Measurements from ENCODE around the gene SMOC2. TPM values are rescaled to one million over a fixed set of nuclear protein-coding genes. Genes with fewer than 3 reads are reported as not detected.

The SMOC2 gene
- polyA plus RNA-seq, 1 donor (not counting 4 experiments of a cell fraction or from before 2014, with no cell fraction given), result 1.1 TPM

GRCh38 chr6:168394606-168395005, 46.4 kb upstream of the SMOC2 start:
- H3K9me1 ChIP-seq (ENCODE audit: control insufficient read depth, extremely low read depth, insufficient read depth, low read length), result no peaks in the 10 kb centered on the region
- no peaks in the 10 kb centered on the region for H3K4me1 ChIP-seq (ENCODE audit: control insufficient read depth, extremely low read depth, insufficient read depth, low read length)
- no peaks in the 10 kb centered on the region for H3K9me3 ChIP-seq (ENCODE audit: control insufficient read depth, low read depth, low read length)
- H3K4me3 ChIP-seq (ENCODE audit: control insufficient read depth in 2 of 3, extremely low read depth in 1 of 3, insufficient read depth in 2 of 3, low read depth in 1 of 3, low read length in 3 of 3), result no peak overlapping the region
- dilution Hi-C loops (cut with MboI; ENCODE audit: extremely low pct_ligation_motif_present, low sequenced_read_pairs), result no loop called here
- no peak overlapping the region for H3K9ac ChIP-seq (ENCODE audit: control insufficient read depth, extremely low read depth, insufficient read depth, low read length)
- no peak for TF ChIP-seq EZH2 (IDR thresholded peaks at IDR 0.05; ENCODE audit: low read length)
- TF ChIP-seq, protein P1, sequence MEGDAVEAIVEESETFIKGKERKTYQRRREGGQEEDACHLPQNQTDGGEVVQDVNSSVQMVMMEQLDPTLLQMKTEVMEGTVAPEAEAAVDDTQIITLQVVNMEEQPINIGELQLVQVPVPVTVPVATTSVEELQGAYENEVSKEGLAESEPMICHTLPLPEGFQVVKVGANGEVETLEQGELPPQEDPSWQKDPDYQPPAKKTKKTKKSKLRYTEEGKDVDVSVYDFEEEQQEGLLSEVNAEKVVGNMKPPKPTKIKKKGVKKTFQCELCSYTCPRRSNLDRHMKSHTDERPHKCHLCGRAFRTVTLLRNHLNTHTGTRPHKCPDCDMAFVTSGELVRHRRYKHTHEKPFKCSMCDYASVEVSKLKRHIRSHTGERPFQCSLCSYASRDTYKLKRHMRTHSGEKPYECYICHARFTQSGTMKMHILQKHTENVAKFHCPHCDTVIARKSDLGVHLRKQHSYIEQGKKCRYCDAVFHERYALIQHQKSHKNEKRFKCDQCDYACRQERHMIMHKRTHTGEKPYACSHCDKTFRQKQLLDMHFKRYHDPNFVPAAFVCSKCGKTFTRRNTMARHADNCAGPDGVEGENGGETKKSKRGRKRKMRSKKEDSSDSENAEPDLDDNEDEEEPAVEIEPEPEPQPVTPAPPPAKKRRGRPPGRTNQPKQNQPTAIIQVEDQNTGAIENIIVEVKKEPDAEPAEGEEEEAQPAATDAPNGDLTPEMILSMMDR (optimal IDR thresholded peaks at IDR 0.05 in 1 of 3, IDR thresholded peaks at IDR 0.05 in 1 of 3, conservative IDR thresholded peaks at IDR 0.05 in 1 of 3; ENCODE audit: extremely low read depth in 1 of 3, insufficient read depth in 2 of 3, low read length in 3 of 3), result no peak
- FAIRE-seq, result no peak
- H4K20me1 ChIP-seq (ENCODE audit: control insufficient read depth, extremely low read depth, insufficient read depth, low read length), result no peaks in the 10 kb centered on the region
- DNase-seq (ENCODE audit: low read depth, low spot score), result no peak
- H3K36me3 ChIP-seq (ENCODE audit: control insufficient read depth in 2 of 2, extremely low read depth in 1 of 2, insufficient read depth in 2 of 2, low read length in 2 of 2), result no peaks in the 10 kb centered on the region
- no peak overlapping the region for H3K27ac ChIP-seq (ENCODE audit: control insufficient read depth, insufficient read depth, low read length)
- H3K27me3 ChIP-seq (ENCODE audit: control insufficient read depth, extremely low read depth, insufficient read depth, low read length), result no peaks in the 10 kb centered on the region
- H3K79me2 ChIP-seq (ENCODE audit: control insufficient read depth, insufficient read depth, low read length), result no peaks in the 10 kb centered on the region
- no peak overlapping the region for H2AFZ ChIP-seq (ENCODE audit: control insufficient read depth, low read length)
- no peak overlapping the region for H3K4me2 ChIP-seq (ENCODE audit: control insufficient read depth, extremely low read depth, insufficient read depth, low read depth, low read length)

GRCh38 chr6:168395983-168396382, 45.0 kb upstream of the SMOC2 start:
- Histone ChIP-seq H4K20me1 (ENCODE audit: control insufficient read depth, extremely low read depth, insufficient read depth, low read length) (no peaks in the 10 kb centered on the region), H3K9me1 (ENCODE audit: control insufficient read depth, extremely low read depth, insufficient read depth, low read length) (no peaks in the 10 kb centered on the region), H3K9me3 (ENCODE audit: control insufficient read depth, low read depth, low read length) (no peaks in the 10 kb centered on the region), H3K4me1 (ENCODE audit: control insufficient read depth, extremely low read depth, insufficient read depth, low read length) (no peaks in the 10 kb centered on the region), H2AFZ (ENCODE audit: control insufficient read depth, low read length) (no peak overlapping the region), H3K9ac (ENCODE audit: control insufficient read depth, extremely low read depth, insufficient read depth, low read length) (no peak overlapping the region), H3K36me3 (ENCODE audit: control insufficient read depth in 2 of 2, extremely low read depth in 1 of 2, insufficient read depth in 2 of 2, low read length in 2 of 2) (no peaks in the 10 kb centered on the region), H3K4me3 (ENCODE audit: control insufficient read depth in 2 of 3, extremely low read depth in 1 of 3, insufficient read depth in 2 of 3, low read depth in 1 of 3, low read length in 3 of 3) (no peak overlapping the region), H3K27me3 (ENCODE audit: control insufficient read depth, extremely low read depth, insufficient read depth, low read length) (no peaks in the 10 kb centered on the region), H3K4me2 (ENCODE audit: control insufficient read depth, extremely low read depth, insufficient read depth, low read depth, low read length) (no peak overlapping the region), H3K79me2 (ENCODE audit: control insufficient read depth, insufficient read depth, low read length) (no peaks in the 10 kb centered on the region), H3K27ac (ENCODE audit: control insufficient read depth, insufficient read depth, low read length) (no peak overlapping the region)
- FAIRE-seq (no peak), DNase-seq (ENCODE audit: low read depth, low spot score) (no peak)
- TF ChIP-seq, protein P1 (optimal IDR thresholded peaks at IDR 0.05 in 1 of 3, IDR thresholded peaks at IDR 0.05 in 1 of 3, conservative IDR thresholded peaks at IDR 0.05 in 1 of 3; ENCODE audit: extremely low read depth in 1 of 3, insufficient read depth in 2 of 3, low read length in 3 of 3), result no peak
- no peak for TF ChIP-seq EZH2 (IDR thresholded peaks at IDR 0.05; ENCODE audit: low read length)
- dilution Hi-C loops (cut with MboI; ENCODE audit: extremely low pct_ligation_motif_present, low sequenced_read_pairs), result no loop called here
